Measurements from ENCODE around the gene SEMA5B.

DNA sequence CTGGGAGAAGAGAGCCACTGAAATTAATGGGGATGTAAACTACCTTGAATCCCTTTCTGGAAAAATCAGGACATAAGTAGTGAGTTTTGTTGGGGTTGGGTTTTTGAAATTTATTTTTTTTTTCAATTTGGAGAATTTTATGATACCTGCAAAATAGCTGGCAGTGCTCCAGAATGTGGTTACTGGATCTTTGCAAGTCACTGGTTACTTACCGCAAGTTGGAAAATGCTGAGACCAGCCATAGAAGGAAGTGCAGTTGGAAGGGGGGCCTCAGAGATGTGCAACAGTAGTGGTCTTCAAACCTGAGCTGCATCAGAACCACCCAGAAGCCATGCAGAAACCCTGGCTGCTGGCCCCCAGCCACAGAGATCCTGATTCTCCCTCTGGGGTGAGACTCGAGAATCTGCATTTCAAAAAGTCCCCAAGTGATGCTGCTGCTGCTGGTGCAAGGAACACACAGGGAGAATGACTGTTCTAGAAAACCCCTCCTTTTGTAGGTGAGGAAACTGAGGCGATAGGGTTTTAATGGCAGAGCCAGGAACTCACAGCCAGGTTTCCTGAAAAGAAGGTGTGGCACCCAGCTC, 39.7 kb downstream of the SEMA5B start:
- TF ChIP-seq POLR2A (IDR thresholded peaks at IDR 0.05; ENCODE audit: low read length) (no peak), GATA1 (IDR thresholded peaks at IDR 0.05; ENCODE audit: low read depth, low read length) (no peak)

Measured in erythroblast (primary cell).